Measurements from ENCODE around the gene PHEX.

PHEX gene

GRCh38 chrX:22135994-22136684 lies 104.0 kb downstream of the PHEX start:
- Mint-ChIP-seq H3K4me1 (ENCODE audit: low read depth) (peaks cover 20% of the 10 kb centered on the region), H3K27me3 (no peaks in the 10 kb centered on the region), H3K36me3 (ENCODE audit: low read depth) (peaks cover 4% of the 10 kb centered on the region), H3K27ac (peak overlapping the region; percentile 45), H3K9me3 (no peaks in the 10 kb centered on the region), H3K4me3 (no peak overlapping the region)

- H3K27ac Mint-ChIP-seq: no peak overlapping the region
These were observed 104.6 kb downstream of the PHEX start for GRCh38 chrX:22136711-22137110.

GRCh38 chrX:22139822-22140221 lies 107.7 kb downstream of the PHEX start:
- Mint-ChIP-seq H3K4me1 (ENCODE audit: low read depth) (peaks cover 19% of the 10 kb centered on the region), H3K27me3 (peaks cover 1% of the 10 kb centered on the region), H3K4me3 (no peak overlapping the region), H3K9me3 (no peaks in the 10 kb centered on the region), H3K36me3 (ENCODE audit: low read depth) (peaks cover 4% of the 10 kb centered on the region), H3K27ac (no peak overlapping the region)

More at GRCh38 chrX:22136711-22137110, 104.6 kb downstream of the PHEX start:
- Mint-ChIP-seq H3K27me3 (no peaks in the 10 kb centered on the region), H3K9me3 (no peaks in the 10 kb centered on the region), H3K36me3 (ENCODE audit: low read depth) (peaks cover 4% of the 10 kb centered on the region), H3K4me3 (no peak overlapping the region), H3K4me1 (ENCODE audit: low read depth) (peaks cover 20% of the 10 kb centered on the region)

- Mint-ChIP-seq H3K4me1 (ENCODE audit: low read depth) (peaks cover 7% of the 10 kb centered on the region), H3K9me3 (no peaks in the 10 kb centered on the region), H3K27me3 (peaks cover 3% of the 10 kb centered on the region), H3K36me3 (ENCODE audit: low read depth) (no peaks in the 10 kb centered on the region), H3K27ac (no peak overlapping the region), H3K4me3 (no peak overlapping the region)
These were observed 109.1 kb downstream of the PHEX start for GRCh38 chrX:22141047-22141730.

GRCh38 chrX:22147214-22147613 lies 115.1 kb downstream of the PHEX start:
- no peaks in the 10 kb centered on the region for H3K4me1 Mint-ChIP-seq (ENCODE audit: low read depth)
- H3K27me3 Mint-ChIP-seq: peaks cover 3% of the 10 kb centered on the region
- no peak overlapping the region for H3K27ac Mint-ChIP-seq
- H3K4me3 Mint-ChIP-seq: no peak overlapping the region
- H3K9me3 Mint-ChIP-seq: no peaks in the 10 kb centered on the region
- H3K36me3 Mint-ChIP-seq (ENCODE audit: low read depth): peaks cover 4% of the 10 kb centered on the region

- no peaks in the 10 kb centered on the region for H3K4me1 Mint-ChIP-seq (ENCODE audit: low read depth)
- no peak overlapping the region for H3K4me3 Mint-ChIP-seq
These were observed 115.8 kb downstream of the PHEX start for GRCh38 chrX:22147942-22148341.

GRCh38 chrX:22148565-22148964 lies 116.4 kb downstream of the PHEX start:
- Mint-ChIP-seq H3K36me3 (ENCODE audit: low read depth) (peaks cover 9% of the 10 kb centered on the region), H3K4me3 (no peak overlapping the region), H3K27me3 (peaks cover 3% of the 10 kb centered on the region)

More at GRCh38 chrX:22147942-22148341, 115.8 kb downstream of the PHEX start:
- H3K9me3 Mint-ChIP-seq: no peaks in the 10 kb centered on the region
- H3K27me3 Mint-ChIP-seq: peaks cover 3% of the 10 kb centered on the region
- H3K36me3 Mint-ChIP-seq (ENCODE audit: low read depth): peaks cover 9% of the 10 kb centered on the region
- no peak overlapping the region for H3K27ac Mint-ChIP-seq

GRCh38 chrX:22150371-22150770 lies 118.2 kb downstream of the PHEX start:
- H3K9me3 Mint-ChIP-seq: no peaks in the 10 kb centered on the region
- H3K27ac Mint-ChIP-seq: no peak overlapping the region
- H3K36me3 Mint-ChIP-seq (ENCODE audit: low read depth): peaks cover 9% of the 10 kb centered on the region
- H3K4me1 Mint-ChIP-seq (ENCODE audit: low read depth): no peaks in the 10 kb centered on the region
- H3K27me3 Mint-ChIP-seq: no peaks in the 10 kb centered on the region
- H3K4me3 Mint-ChIP-seq: no peak overlapping the region

More at GRCh38 chrX:22148565-22148964, 116.4 kb downstream of the PHEX start:
- Mint-ChIP-seq H3K27ac (no peak overlapping the region), H3K4me1 (ENCODE audit: low read depth) (no peaks in the 10 kb centered on the region), H3K9me3 (no peaks in the 10 kb centered on the region)

GRCh38 chrX:22155126-22155525 lies 123.0 kb downstream of the PHEX start:
- peaks cover 6% of the 10 kb centered on the region for H3K36me3 Mint-ChIP-seq (ENCODE audit: low read depth)
- H3K4me1 Mint-ChIP-seq (ENCODE audit: low read depth): no peaks in the 10 kb centered on the region
- no peaks in the 10 kb centered on the region for H3K9me3 Mint-ChIP-seq
- no peaks in the 10 kb centered on the region for H3K27me3 Mint-ChIP-seq
- H3K4me3 Mint-ChIP-seq: no peak overlapping the region
- no peak overlapping the region for H3K27ac Mint-ChIP-seq

- Mint-ChIP-seq H3K36me3 (ENCODE audit: low read depth) (no peaks in the 10 kb centered on the region), H3K27ac (no peak overlapping the region), H3K4me1 (ENCODE audit: low read depth) (no peaks in the 10 kb centered on the region), H3K9me3 (no peaks in the 10 kb centered on the region), H3K4me3 (no peak overlapping the region), H3K27me3 (no peaks in the 10 kb centered on the region)
These were observed 126.9 kb downstream of the PHEX start for GRCh38 chrX:22159071-22159470.

GRCh38 chrX:22163326-22163725 lies 131.2 kb downstream of the PHEX start:
- Mint-ChIP-seq H3K4me3 (no peak overlapping the region), H3K36me3 (ENCODE audit: low read depth) (no peaks in the 10 kb centered on the region), H3K27me3 (no peaks in the 10 kb centered on the region), H3K27ac (no peak overlapping the region), H3K4me1 (ENCODE audit: low read depth) (no peaks in the 10 kb centered on the region), H3K9me3 (no peaks in the 10 kb centered on the region)

GRCh38 chrX:22164770-22165388 lies 132.8 kb downstream of the PHEX start:
- Mint-ChIP-seq H3K27ac (no peak overlapping the region), H3K4me3 (no peak overlapping the region), H3K9me3 (no peaks in the 10 kb centered on the region), H3K27me3 (no peaks in the 10 kb centered on the region), H3K4me1 (ENCODE audit: low read depth) (no peaks in the 10 kb centered on the region), H3K36me3 (ENCODE audit: low read depth) (no peaks in the 10 kb centered on the region)

GRCh38 chrX:22165732-22166457 lies 133.8 kb downstream of the PHEX start:
- no peak overlapping the region for H3K4me3 Mint-ChIP-seq
- no peaks in the 10 kb centered on the region for H3K36me3 Mint-ChIP-seq (ENCODE audit: low read depth)
- no peak overlapping the region for H3K27ac Mint-ChIP-seq
- H3K4me1 Mint-ChIP-seq (ENCODE audit: low read depth): no peaks in the 10 kb centered on the region
- H3K9me3 Mint-ChIP-seq: no peaks in the 10 kb centered on the region
- no peaks in the 10 kb centered on the region for H3K27me3 Mint-ChIP-seq

GRCh38 chrX:22171287-22172060 lies 139.3 kb downstream of the PHEX start:
- Mint-ChIP-seq H3K4me1 (ENCODE audit: low read depth) (no peaks in the 10 kb centered on the region), H3K9me3 (no peaks in the 10 kb centered on the region), H3K27ac (no peak overlapping the region), H3K36me3 (ENCODE audit: low read depth) (no peaks in the 10 kb centered on the region), H3K4me3 (no peak overlapping the region), H3K27me3 (peaks cover 3% of the 10 kb centered on the region)

All from stimulated activated naive CD8-positive, alpha-beta T cell treated with anti-CD3 and anti-CD28 coated beads, Interleukin-15, Interleukin-2, amounts not matched to agents 100 ng/mL and 50 ng/mL, for 24 hours (primary cell).